ENCODE results near the gene TASP1. TPM values are rescaled to one million over a fixed set of nuclear protein-coding genes. Genes with fewer than 3 reads are reported as not detected.

TASP1 gene
- polyA plus RNA-seq, 1 donor (not counting 4 experiments of a cell fraction or from before 2014, with no cell fraction given): 17.4 TPM

GRCh38 chr20:13355411-13355810 lies 283.3 kb downstream of the TASP1 start:
- no peaks in the 10 kb centered on the region for H3K27me3 ChIP-seq (ENCODE audit: control insufficient read depth, extremely low read depth, insufficient read depth, low read length)
- no peaks in the 10 kb centered on the region for H3K79me2 ChIP-seq (ENCODE audit: control insufficient read depth, insufficient read depth, low read length)
- peak overlapping the region; percentile 32 for H3K4me2 ChIP-seq (ENCODE audit: control insufficient read depth, extremely low read depth, insufficient read depth, low read depth, low read length)
- H3K9me3 ChIP-seq (ENCODE audit: control insufficient read depth, low read depth, low read length): no peaks in the 10 kb centered on the region
- no peak overlapping the region for H3K27ac ChIP-seq (ENCODE audit: control insufficient read depth, insufficient read depth, low read length)
- no peaks in the 10 kb centered on the region for H3K36me3 ChIP-seq (ENCODE audit: control insufficient read depth in 2 of 2, extremely low read depth in 1 of 2, insufficient read depth in 2 of 2, low read length in 2 of 2)
- no peak for TF ChIP-seq EZH2 (IDR thresholded peaks at IDR 0.05; ENCODE audit: low read length)
- TF ChIP-seq, protein P1, sequence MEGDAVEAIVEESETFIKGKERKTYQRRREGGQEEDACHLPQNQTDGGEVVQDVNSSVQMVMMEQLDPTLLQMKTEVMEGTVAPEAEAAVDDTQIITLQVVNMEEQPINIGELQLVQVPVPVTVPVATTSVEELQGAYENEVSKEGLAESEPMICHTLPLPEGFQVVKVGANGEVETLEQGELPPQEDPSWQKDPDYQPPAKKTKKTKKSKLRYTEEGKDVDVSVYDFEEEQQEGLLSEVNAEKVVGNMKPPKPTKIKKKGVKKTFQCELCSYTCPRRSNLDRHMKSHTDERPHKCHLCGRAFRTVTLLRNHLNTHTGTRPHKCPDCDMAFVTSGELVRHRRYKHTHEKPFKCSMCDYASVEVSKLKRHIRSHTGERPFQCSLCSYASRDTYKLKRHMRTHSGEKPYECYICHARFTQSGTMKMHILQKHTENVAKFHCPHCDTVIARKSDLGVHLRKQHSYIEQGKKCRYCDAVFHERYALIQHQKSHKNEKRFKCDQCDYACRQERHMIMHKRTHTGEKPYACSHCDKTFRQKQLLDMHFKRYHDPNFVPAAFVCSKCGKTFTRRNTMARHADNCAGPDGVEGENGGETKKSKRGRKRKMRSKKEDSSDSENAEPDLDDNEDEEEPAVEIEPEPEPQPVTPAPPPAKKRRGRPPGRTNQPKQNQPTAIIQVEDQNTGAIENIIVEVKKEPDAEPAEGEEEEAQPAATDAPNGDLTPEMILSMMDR (optimal IDR thresholded peaks at IDR 0.05 in 1 of 3, IDR thresholded peaks at IDR 0.05 in 1 of 3, conservative IDR thresholded peaks at IDR 0.05 in 1 of 3; ENCODE audit: extremely low read depth in 1 of 3, insufficient read depth in 2 of 3, low read length in 3 of 3): no peak
- no peaks in the 10 kb centered on the region for H4K20me1 ChIP-seq (ENCODE audit: control insufficient read depth, extremely low read depth, insufficient read depth, low read length)
- peak; percentile 57 for DNase-seq (ENCODE audit: low read depth, low spot score)
- no peaks in the 10 kb centered on the region for H3K9me1 ChIP-seq (ENCODE audit: control insufficient read depth, extremely low read depth, insufficient read depth, low read length)
- H3K9ac ChIP-seq (ENCODE audit: control insufficient read depth, extremely low read depth, insufficient read depth, low read length): no peak overlapping the region
- peaks cover 9% of the 10 kb centered on the region for H3K4me1 ChIP-seq (ENCODE audit: control insufficient read depth, extremely low read depth, insufficient read depth, low read length)
- dilution Hi-C loops (cut with MboI; ENCODE audit: extremely low pct_ligation_motif_present, low sequenced_read_pairs): no loop called here
- H2AFZ ChIP-seq (ENCODE audit: control insufficient read depth, low read length): peak overlapping the region; percentile 58
- peak; percentile 87 for FAIRE-seq
- H3K4me3 ChIP-seq (ENCODE audit: control insufficient read depth in 2 of 3, extremely low read depth in 1 of 3, insufficient read depth in 2 of 3, low read depth in 1 of 3, low read length in 3 of 3): no peak overlapping the region

GRCh38 chr20:13353261-13353945 lies 285.3 kb downstream of the TASP1 start:
- DNase-seq (ENCODE audit: low read depth, low spot score): no peak

More at GRCh38 chr20:13353261-13353945, 285.3 kb downstream of the TASP1 start:
- TF ChIP-seq EZH2 (IDR thresholded peaks at IDR 0.05; ENCODE audit: low read length): no peak
- TF ChIP-seq, protein P1 (optimal IDR thresholded peaks at IDR 0.05 in 1 of 3, IDR thresholded peaks at IDR 0.05 in 1 of 3, conservative IDR thresholded peaks at IDR 0.05 in 1 of 3; ENCODE audit: extremely low read depth in 1 of 3, insufficient read depth in 2 of 3, low read length in 3 of 3): no peak
- Histone ChIP-seq H3K4me1 (ENCODE audit: control insufficient read depth, extremely low read depth, insufficient read depth, low read length) (peaks cover 9% of the 10 kb centered on the region), H3K4me2 (ENCODE audit: control insufficient read depth, extremely low read depth, insufficient read depth, low read depth, low read length) (no peak overlapping the region), H3K9me1 (ENCODE audit: control insufficient read depth, extremely low read depth, insufficient read depth, low read length) (no peaks in the 10 kb centered on the region), H3K27me3 (ENCODE audit: control insufficient read depth, extremely low read depth, insufficient read depth, low read length) (no peaks in the 10 kb centered on the region), H3K9me3 (ENCODE audit: control insufficient read depth, low read depth, low read length) (no peaks in the 10 kb centered on the region), H4K20me1 (ENCODE audit: control insufficient read depth, extremely low read depth, insufficient read depth, low read length) (no peaks in the 10 kb centered on the region), H3K36me3 (ENCODE audit: control insufficient read depth in 2 of 2, extremely low read depth in 1 of 2, insufficient read depth in 2 of 2, low read length in 2 of 2) (no peaks in the 10 kb centered on the region), H3K4me3 (ENCODE audit: control insufficient read depth in 2 of 3, extremely low read depth in 1 of 3, insufficient read depth in 2 of 3, low read depth in 1 of 3, low read length in 3 of 3) (no peak overlapping the region), H3K9ac (ENCODE audit: control insufficient read depth, extremely low read depth, insufficient read depth, low read length) (no peak overlapping the region), H3K27ac (ENCODE audit: control insufficient read depth, insufficient read depth, low read length) (no peak overlapping the region), H3K79me2 (ENCODE audit: control insufficient read depth, insufficient read depth, low read length) (no peaks in the 10 kb centered on the region), H2AFZ (ENCODE audit: control insufficient read depth, low read length) (no peak overlapping the region)
- FAIRE-seq: no peak
- dilution Hi-C loops (cut with MboI; ENCODE audit: extremely low pct_ligation_motif_present, low sequenced_read_pairs): no loop called here
